GM18511 (cell line): ENCODE results near the gene TCF12.

ENCODE experiments used
- ATAC-seq: cut with Tn5 transposase; IDR thresholded peaks from one replicate; pipeline ENCODE4 v1.9.1; 2021; ENCODE audit warnings: mild to moderate bottlenecking, moderate library complexity; ENCODE audit not compliant: unreplicated experiment

The TCF12 gene

GRCh38 chr15:57203906-57204305, 285.5 kb downstream of the TCF12 start:
- no peak for ATAC-seq

GRCh38 chr15:57205027-57205855, 286.8 kb downstream of the TCF12 start:
- ATAC-seq, result no peak

- ATAC-seq, result no peak
Measured at GRCh38 chr15:57205996-57206395, 287.6 kb downstream of the TCF12 start.

- no peak for ATAC-seq
Measured at GRCh38 chr15:57213862-57214261, 295.4 kb downstream of the TCF12 start.

- no peak for ATAC-seq
Measured at GRCh38 chr15:57215326-57215725, 296.9 kb downstream of the TCF12 start.

- ATAC-seq, result no peak
Measured at GRCh38 chr15:57215881-57216280, 297.4 kb downstream of the TCF12 start.

GRCh38 chr15:57216288-57216687, 297.8 kb downstream of the TCF12 start:
- ATAC-seq, result no peak

- no peak for ATAC-seq
Measured at GRCh38 chr15:57217778-57218598, 299.5 kb downstream of the TCF12 start.

GRCh38 chr15:57218826-57219576, 300.6 kb downstream of the TCF12 start:
- ATAC-seq, result no peak

GRCh38 chr15:57220205-57220604, 301.8 kb downstream of the TCF12 start:
- no peak for ATAC-seq

GRCh38 chr15:57221134-57221533, 302.7 kb downstream of the TCF12 start:
- ATAC-seq, result no peak

GRCh38 chr15:57223345-57223744, 304.9 kb downstream of the TCF12 start:
- ATAC-seq, result no peak

- no peak for ATAC-seq
Measured at GRCh38 chr15:57223887-57224286, 305.4 kb downstream of the TCF12 start.

- ATAC-seq, result no peak
Measured at GRCh38 chr15:57224664-57225063, 306.2 kb downstream of the TCF12 start.

GRCh38 chr15:57227166-57227565, 308.7 kb downstream of the TCF12 start:
- ATAC-seq, result no peak

- ATAC-seq, result no peak
Measured at GRCh38 chr15:57227899-57228298, 309.5 kb downstream of the TCF12 start.

GRCh38 chr15:57228395-57228794, 310.0 kb downstream of the TCF12 start:
- ATAC-seq, result no peak

- no peak for ATAC-seq
Measured at GRCh38 chr15:57229051-57229450, 310.6 kb downstream of the TCF12 start.

- no peak for ATAC-seq
Measured at GRCh38 chr15:57231559-57231958, 313.1 kb downstream of the TCF12 start.

- no peak for ATAC-seq
Measured at GRCh38 chr15:57234156-57234555, 315.7 kb downstream of the TCF12 start.

GRCh38 chr15:57235186-57235585, 316.7 kb downstream of the TCF12 start:
- ATAC-seq, result no peak
